HG03103 (cell line): ENCODE results near the gene CPSF6.
"Not testable (repeated sequence)": the region's sequence is repeated elsewhere in the genome, so short reads cannot be mapped to it uniquely, and the experiment has no call there.

Source experiments
- ATAC-seq: cut with Tn5 transposase; IDR thresholded peaks from one replicate; pipeline ENCODE4 v1.9.1; 2021; ENCODE audit warnings: low read depth; ENCODE audit not compliant: unreplicated experiment

CPSF6 gene

GRCh38 chr12:69254862-69255261, 15.5 kb downstream of the CPSF6 start:
- ATAC-seq: no peak

- no peak for ATAC-seq
Measured at GRCh38 chr12:69258655-69259054, 19.3 kb downstream of the CPSF6 start.

GRCh38 chr12:69262264-69262974, 23.1 kb downstream of the CPSF6 start:
- no peak for ATAC-seq

- ATAC-seq: no peak
Measured at GRCh38 chr12:69265205-69265604, 25.8 kb downstream of the CPSF6 start.

GRCh38 chr12:69265633-69266032, 26.3 kb downstream of the CPSF6 start:
- not testable (repeated sequence) for ATAC-seq

- no peak for ATAC-seq
Measured at GRCh38 chr12:69266036-69266635, 26.8 kb downstream of the CPSF6 start.

- ATAC-seq: no peak
Measured at GRCh38 chr12:69269736-69270135, 30.4 kb downstream of the CPSF6 start.

GRCh38 chr12:69272511-69272910, 33.1 kb downstream of the CPSF6 start:
- no peak for ATAC-seq

GRCh38 chr12:69274861-69275260, 35.5 kb downstream of the CPSF6 start:
- no peak for ATAC-seq

- ATAC-seq: no peak
Measured at GRCh38 chr12:69275471-69275891, 36.1 kb downstream of the CPSF6 start.

- no peak for ATAC-seq
Measured at GRCh38 chr12:69278814-69279782, 39.7 kb downstream of the CPSF6 start.

GRCh38 chr12:69284131-69284530, 44.8 kb downstream of the CPSF6 start:
- no peak for ATAC-seq

GRCh38 chr12:69287556-69287955, 48.2 kb downstream of the CPSF6 start:
- ATAC-seq: no peak

GRCh38 chr12:69290545-69291277, 51.3 kb downstream of the CPSF6 start:
- ATAC-seq: peak; percentile 99

GRCh38 chr12:69291278-69291593, 51.9 kb downstream of the CPSF6 start:
- no peak for ATAC-seq

GRCh38 chr12:69298133-69298532, 58.8 kb downstream of the CPSF6 start:
- no peak for ATAC-seq

- no peak for ATAC-seq
Measured at GRCh38 chr12:69298947-69299346, 59.6 kb downstream of the CPSF6 start.

- ATAC-seq: no peak
Measured at GRCh38 chr12:69304284-69304683, 64.9 kb downstream of the CPSF6 start.

GRCh38 chr12:69309461-69309860, 70.1 kb downstream of the CPSF6 start:
- ATAC-seq: no peak

- no peak for ATAC-seq
Measured at GRCh38 chr12:69313209-69313608, 73.8 kb downstream of the CPSF6 start.

GRCh38 chr12:69316784-69317183, 77.4 kb downstream of the CPSF6 start:
- not testable (repeated sequence) for ATAC-seq
